Activated naive CD4-positive, alpha-beta T cell treated with anti-CD3 and anti-CD28 coated beads for 36 hours (primary cell): Measurements from ENCODE around the gene NPSR1. TPM values are rescaled to one million over a fixed set of nuclear protein-coding genes. Genes with fewer than 3 reads are reported as not detected.
"Not testable (repeated sequence)": the region's sequence is repeated elsewhere in the genome, so short reads cannot be mapped to it uniquely, and the experiment has no call there.

Source experiments
- CTCF ChIA-PET: fragments of 350-600 bp; sonication (Branson Sonifier 250); formaldehyde crosslinking; loops from one replicate; lab custom pipeline; 2021; ENCODE audit warnings: antibody characterized with exemption; lab: Charles Lee
- DNase-seq: peaks from one replicate; pipeline ENCODE4 v3.0.0-alpha.2; 2020
- H3K27ac Mint-ChIP-seq: one replicate; pipeline ENCODE4 v1.8.0; 2021; ENCODE audit warnings: mild to moderate bottlenecking, mixed read lengths
- H3K27me3 Mint-ChIP-seq: one replicate; pipeline ENCODE4 v1.8.0; 2021; ENCODE audit warnings: low read depth, mixed read lengths
- H3K36me3 Mint-ChIP-seq: one replicate; pipeline ENCODE4 v1.8.0; 2021; ENCODE audit warnings: low read depth, mixed read lengths
- H3K4me1 Mint-ChIP-seq: one replicate; pipeline ENCODE4 v1.8.0; 2021; ENCODE audit warnings: low read depth, mixed read lengths
- H3K4me3 Mint-ChIP-seq: one replicate; pipeline ENCODE4 v1.8.0; 2021; ENCODE audit warnings: mild to moderate bottlenecking, moderate library complexity, mixed read lengths
- H3K9me3 Mint-ChIP-seq: one replicate; pipeline ENCODE4 v1.8.0; 2021; ENCODE audit warnings: mixed read lengths
- intact Hi-C: fragments of 100-400 bp; cut with micrococcal nuclease; formaldehyde crosslinking; loops from one replicate; pipeline ENCODE4 v1.15.1; 2023
- total RNA-seq, 2 experiments: library from RNA; stranded (reverse); gene quantifications; one replicate each; pipeline ENCODE4 v1.2.3, GENCODE V29; 2021

The NPSR1 gene, protein sequence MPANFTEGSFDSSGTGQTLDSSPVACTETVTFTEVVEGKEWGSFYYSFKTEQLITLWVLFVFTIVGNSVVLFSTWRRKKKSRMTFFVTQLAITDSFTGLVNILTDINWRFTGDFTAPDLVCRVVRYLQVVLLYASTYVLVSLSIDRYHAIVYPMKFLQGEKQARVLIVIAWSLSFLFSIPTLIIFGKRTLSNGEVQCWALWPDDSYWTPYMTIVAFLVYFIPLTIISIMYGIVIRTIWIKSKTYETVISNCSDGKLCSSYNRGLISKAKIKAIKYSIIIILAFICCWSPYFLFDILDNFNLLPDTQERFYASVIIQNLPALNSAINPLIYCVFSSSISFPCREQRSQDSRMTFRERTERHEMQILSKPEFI
- total RNA-seq: not detected

DNA sequence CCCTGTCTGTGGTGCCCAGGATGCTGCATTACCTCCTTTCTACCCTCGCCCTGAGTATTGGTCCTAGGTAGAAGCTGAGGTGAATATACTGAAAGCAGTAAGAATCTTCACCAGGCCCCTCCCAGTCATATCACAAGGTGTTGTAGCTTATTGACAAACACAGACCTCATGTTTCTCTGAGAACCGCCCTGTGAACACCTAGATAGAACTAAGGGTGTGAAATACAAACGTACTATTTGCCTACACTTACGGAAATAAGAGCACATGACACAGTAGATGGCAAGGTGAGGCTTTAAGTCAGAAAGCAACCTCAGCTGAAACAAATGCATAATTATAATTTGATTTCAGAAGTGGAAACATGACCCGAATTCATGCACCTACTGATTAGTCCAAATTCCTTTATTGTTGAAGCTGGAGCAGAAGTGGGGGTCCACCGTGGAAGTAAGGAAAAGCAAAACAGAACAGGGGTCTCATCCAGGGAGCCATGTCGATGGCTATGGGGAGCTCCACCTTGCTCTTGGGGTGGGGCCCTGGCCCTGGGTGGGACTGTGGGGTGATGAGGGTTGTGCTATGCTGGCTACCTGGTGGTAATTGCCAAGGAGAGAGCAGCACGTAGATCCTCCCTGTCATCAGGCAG is at the start of gene NPSR1:
TSS of gene NPSR1 (plus strand) at position 587 of the 637 bp plus-strand sequence. CDS start 195 bp downstream, outside the sequence.
- Mint-ChIP-seq H3K4me1 (no peaks in the 10 kb centered on the region), H3K36me3 (no peaks in the 10 kb centered on the region), H3K27ac (no peak within 1 kb of the TSS), H3K4me3 (no peak within 1 kb of the TSS), H3K9me3 (peaks cover 1% of the 10 kb centered on the region), H3K27me3 (peaks cover 2% of the 10 kb centered on the region)
- intact Hi-C loops: no loop called here
- CTCF ChIA-PET: interaction anchor here (0.8 to 1.4 kb wide), 2 partner anchors 26 to 337 kb away, joined by 4 read pairs; no protein-coding TSS in a partner anchor
- no peak for DNase-seq

DNA sequence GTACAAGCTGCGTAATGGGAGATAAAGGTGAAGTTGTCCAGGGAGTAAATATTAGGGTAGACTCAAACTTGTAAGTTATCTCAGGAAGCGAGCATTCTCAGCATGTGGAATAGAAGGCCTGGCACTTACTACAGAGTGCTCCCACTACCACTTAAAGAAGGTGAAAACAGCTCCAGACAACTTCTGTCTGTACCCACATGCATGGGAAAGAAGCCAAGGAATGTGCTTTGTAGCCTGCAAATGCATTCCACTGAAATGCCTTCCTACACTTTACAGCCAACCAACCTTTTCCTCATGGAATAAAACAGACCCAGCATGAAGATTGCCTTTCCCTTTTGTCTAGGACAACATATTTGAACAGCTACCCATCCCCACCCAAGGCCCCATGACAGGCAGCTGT is 45.4 kb upstream of the NPSR1 start:
- Mint-ChIP-seq H3K4me3 (no peak overlapping the region), H3K4me1 (no peaks in the 10 kb centered on the region), H3K36me3 (no peaks in the 10 kb centered on the region), H3K27me3 (no peaks in the 10 kb centered on the region), H3K27ac (no peak overlapping the region), H3K9me3 (peaks cover 5% of the 10 kb centered on the region)
- CTCF ChIA-PET: no interaction called here
- intact Hi-C loops: no loop called here
- no peak for DNase-seq

DNA sequence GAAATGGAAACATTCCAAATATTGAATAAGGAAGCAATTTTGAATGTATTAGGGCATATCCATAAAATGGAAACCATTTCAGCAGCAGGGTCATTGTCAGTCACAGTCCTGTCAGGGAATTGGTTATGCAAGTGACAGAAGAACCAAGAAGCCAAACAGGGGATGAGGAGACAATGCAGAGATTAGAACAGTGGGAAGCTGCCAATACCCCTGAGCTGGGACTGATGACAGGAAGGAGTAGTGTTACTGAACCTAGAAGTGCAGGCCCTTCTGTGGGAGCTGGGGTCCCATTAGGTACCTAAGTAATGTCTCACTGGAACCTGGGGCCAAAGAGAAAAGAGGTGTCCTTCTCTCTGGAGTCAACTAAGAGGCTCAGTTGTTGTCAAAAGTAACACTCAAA is 37.6 kb upstream of the NPSR1 start:
- CTCF ChIA-PET: interaction anchor here (1.3 kb wide), 1 partner anchor 22 kb away, joined by 3 read pairs; no protein-coding TSS in a partner anchor
- intact Hi-C loops: no loop called here

DNA sequence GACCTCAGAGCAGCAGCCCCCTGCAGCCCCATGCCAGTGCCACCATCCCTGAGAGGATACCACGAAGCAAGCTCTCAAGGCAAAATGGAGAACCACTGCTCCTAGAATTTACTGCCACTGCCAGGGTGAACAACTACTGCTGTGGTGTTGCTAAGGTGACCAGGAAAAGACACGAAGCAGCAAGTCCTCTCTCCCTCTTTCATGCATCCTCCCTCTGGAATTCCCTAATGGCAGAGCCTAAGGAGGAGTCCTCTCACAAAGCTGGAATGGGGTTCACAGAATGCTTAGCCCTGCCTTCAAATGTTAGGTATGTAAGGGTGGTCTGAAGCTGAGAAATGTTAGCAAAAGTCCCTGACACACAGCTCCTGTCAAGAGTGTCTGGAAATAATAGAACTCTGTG is 35.8 kb upstream of the NPSR1 start:
- Mint-ChIP-seq H3K36me3 (no peaks in the 10 kb centered on the region), H3K27me3 (no peaks in the 10 kb centered on the region), H3K4me1 (no peaks in the 10 kb centered on the region), H3K27ac (no peak overlapping the region), H3K9me3 (no peaks in the 10 kb centered on the region), H3K4me3 (no peak overlapping the region)
- no peak for DNase-seq
- CTCF ChIA-PET: no interaction called here
- intact Hi-C loops: no loop called here

More for the DNA sequence above, 37.6 kb upstream of the NPSR1 start:
- Mint-ChIP-seq H3K9me3 (no peaks in the 10 kb centered on the region), H3K27me3 (no peaks in the 10 kb centered on the region), H3K27ac (no peak overlapping the region), H3K4me3 (no peak overlapping the region), H3K4me1 (no peaks in the 10 kb centered on the region), H3K36me3 (no peaks in the 10 kb centered on the region)
- DNase-seq: no peak

DNA sequence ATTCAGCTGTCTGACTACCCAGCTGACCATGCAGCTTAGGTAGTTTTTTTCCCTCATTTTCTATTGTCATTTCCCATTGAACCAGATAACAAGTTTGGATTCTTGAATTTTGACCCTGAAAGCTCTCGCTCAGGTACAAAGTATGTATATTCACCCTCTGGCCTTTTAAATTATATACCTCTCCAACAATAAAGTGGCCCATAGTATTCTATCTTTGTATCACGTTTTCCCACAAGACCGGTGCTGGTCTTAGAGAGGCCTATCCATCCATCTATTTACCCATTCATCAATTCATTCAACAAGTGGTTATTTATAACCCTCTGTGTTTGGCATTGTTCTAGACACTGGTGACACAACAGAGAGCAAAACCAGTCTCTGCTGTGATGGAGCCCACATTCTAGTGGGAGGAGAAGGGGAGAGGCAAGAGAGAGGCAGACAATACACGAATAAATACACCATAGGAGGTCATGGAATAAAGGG is 35.2 kb upstream of the NPSR1 start:
- Mint-ChIP-seq H3K4me3 (no peak overlapping the region), H3K36me3 (no peaks in the 10 kb centered on the region), H3K9me3 (no peaks in the 10 kb centered on the region), H3K27me3 (no peaks in the 10 kb centered on the region), H3K4me1 (no peaks in the 10 kb centered on the region), H3K27ac (no peak overlapping the region)
- intact Hi-C loops: no loop called here
- no peak for DNase-seq
- CTCF ChIA-PET: no interaction called here

DNA sequence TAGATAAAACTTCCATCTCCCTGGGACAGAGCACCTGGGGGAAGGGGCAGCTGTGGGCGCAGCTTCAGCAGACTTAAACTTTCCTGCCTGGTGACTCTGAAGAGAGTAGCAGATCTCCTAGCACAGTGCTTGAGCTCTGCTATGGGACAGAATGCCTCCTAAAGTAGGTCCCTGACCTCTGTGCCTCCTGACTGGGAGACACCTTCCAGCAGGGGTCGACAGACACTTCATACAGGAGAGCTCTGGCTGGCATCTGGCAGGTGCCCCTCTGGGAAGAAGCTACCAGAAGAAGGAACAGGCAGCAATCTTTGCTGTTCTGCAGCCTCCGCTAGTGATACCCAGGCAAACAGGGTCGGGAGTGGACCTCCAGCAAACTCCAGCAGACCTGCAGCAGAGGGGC is 29.4 kb upstream of the NPSR1 start:
- H3K36me3 Mint-ChIP-seq, H3K27ac Mint-ChIP-seq, H3K27me3 Mint-ChIP-seq, H3K4me1 Mint-ChIP-seq, intact Hi-C loops, H3K4me3 Mint-ChIP-seq, H3K9me3 Mint-ChIP-seq, DNase-seq: not testable (repeated sequence)
- CTCF ChIA-PET: interaction anchor here (0.6 to 0.7 kb wide), 2 partner anchors 871 to 1473 kb away, joined by 3 to 4 read pairs; no protein-coding TSS in a partner anchor

DNA sequence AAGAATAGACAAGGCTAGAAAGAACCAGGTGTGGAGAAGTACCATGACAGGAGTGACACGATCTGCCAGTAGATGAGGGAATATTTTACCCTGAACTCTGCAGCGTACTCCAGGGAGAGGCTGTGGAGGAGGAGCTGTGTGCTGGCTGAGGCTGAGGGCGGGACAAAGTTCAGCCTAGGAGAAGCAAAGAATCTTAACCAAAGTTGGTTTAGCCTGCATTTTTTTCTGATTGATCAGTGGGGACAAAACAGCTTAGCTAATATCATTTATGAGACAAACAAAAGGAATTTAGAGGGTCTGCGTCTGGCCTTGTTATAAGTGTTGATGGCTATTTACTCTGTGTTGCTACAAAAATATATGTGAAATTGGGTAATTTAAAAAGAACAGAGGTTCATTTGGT is 5.2 kb upstream of the NPSR1 start:
- H3K36me3 Mint-ChIP-seq: no peaks in the 10 kb centered on the region
- CTCF ChIA-PET: no interaction called here
- peaks cover 1% of the 10 kb centered on the region for H3K9me3 Mint-ChIP-seq
- no peak for DNase-seq
- H3K4me3 Mint-ChIP-seq: no peak overlapping the region
- intact Hi-C loops: no loop called here
- H3K4me1 Mint-ChIP-seq: no peaks in the 10 kb centered on the region
- H3K27ac Mint-ChIP-seq: no peak overlapping the region
- no peaks in the 10 kb centered on the region for H3K27me3 Mint-ChIP-seq

DNA sequence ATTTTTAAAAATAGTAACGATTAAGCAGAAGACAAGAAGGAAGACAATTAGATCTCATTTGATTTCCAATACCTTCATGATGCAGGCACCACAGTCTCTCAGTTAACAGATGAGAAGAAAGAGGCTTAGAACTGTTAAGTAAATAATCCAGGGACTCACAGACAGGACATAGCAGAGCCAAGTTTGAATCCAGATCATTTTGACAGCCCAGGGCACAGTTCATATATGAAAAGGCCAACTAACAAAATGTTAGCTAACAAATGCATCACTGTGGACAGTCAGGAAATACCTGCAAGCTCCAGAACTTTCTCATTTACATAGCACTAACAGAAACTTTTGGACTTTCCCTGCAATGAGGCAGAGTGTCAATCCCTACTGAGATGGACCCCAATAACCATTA is 4.2 kb upstream of the NPSR1 start:
- no peaks in the 10 kb centered on the region for H3K36me3 Mint-ChIP-seq
- intact Hi-C loops: no loop called here
- CTCF ChIA-PET: interaction anchor here (0.9 kb wide), 1 partner anchor 59 kb away, joined by 3 read pairs; no protein-coding TSS in a partner anchor
- peaks cover 1% of the 10 kb centered on the region for H3K9me3 Mint-ChIP-seq
- no peaks in the 10 kb centered on the region for H3K4me1 Mint-ChIP-seq
- H3K27ac Mint-ChIP-seq: no peak overlapping the region
- DNase-seq: no peak
- H3K27me3 Mint-ChIP-seq: no peaks in the 10 kb centered on the region
- no peak overlapping the region for H3K4me3 Mint-ChIP-seq

DNA sequence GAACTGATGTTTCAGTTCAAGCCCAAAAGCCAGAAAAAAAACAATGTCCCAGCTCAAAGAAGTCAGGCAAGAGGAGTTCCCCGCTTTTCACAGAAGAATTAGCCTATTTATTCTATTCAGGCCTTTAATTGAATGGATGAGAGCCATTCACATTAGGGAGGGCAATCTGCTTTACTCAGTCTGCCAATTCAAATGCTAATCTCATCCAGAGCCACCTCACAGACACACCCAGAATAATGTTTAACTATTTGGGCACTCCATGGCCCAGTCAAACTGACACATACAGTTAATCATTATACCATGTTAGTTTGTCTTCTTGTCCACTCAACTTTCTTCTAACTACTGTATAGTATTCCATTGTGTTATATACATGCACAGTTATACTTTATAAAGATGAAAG is 2.6 kb upstream of the NPSR1 start:
- no peak for DNase-seq
- CTCF ChIA-PET: interaction anchor here (0.6 kb wide), 1 partner anchor 564 kb away, joined by 3 read pairs; no protein-coding TSS in a partner anchor
- intact Hi-C loops: no loop called here
- peaks cover 1% of the 10 kb centered on the region for H3K9me3 Mint-ChIP-seq
- H3K36me3 Mint-ChIP-seq: no peaks in the 10 kb centered on the region
- no peak overlapping the region for H3K4me3 Mint-ChIP-seq
- no peaks in the 10 kb centered on the region for H3K4me1 Mint-ChIP-seq
- H3K27me3 Mint-ChIP-seq: no peaks in the 10 kb centered on the region
- no peak overlapping the region for H3K27ac Mint-ChIP-seq

DNA sequence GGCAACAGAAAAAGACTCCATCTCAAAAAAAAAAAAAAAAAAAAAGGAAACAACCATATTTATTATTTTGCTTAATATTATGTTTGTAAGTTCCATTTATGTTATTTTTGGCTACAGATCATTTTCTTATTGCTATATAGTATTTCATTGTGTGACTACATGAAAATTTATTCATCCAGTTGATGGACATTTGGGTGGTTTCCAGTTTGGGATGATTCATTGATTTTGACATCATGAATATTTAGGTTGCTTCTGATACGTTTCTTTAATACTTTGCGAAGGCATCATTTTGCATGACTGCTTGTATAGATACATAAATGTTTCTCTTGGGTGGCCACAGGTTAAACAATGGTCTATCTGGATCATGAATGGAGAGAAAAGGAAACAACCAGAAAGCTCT is 2.0 kb upstream of the NPSR1 start:
- no peaks in the 10 kb centered on the region for H3K36me3 Mint-ChIP-seq
- no peak overlapping the region for H3K4me3 Mint-ChIP-seq
- peaks cover 1% of the 10 kb centered on the region for H3K9me3 Mint-ChIP-seq
- DNase-seq: no peak
- intact Hi-C loops: no loop called here
- H3K27ac Mint-ChIP-seq: no peak overlapping the region
- no peaks in the 10 kb centered on the region for H3K27me3 Mint-ChIP-seq
- H3K4me1 Mint-ChIP-seq: no peaks in the 10 kb centered on the region
- CTCF ChIA-PET: interaction anchor here (0.6 kb wide), 1 partner anchor 564 kb away, joined by 3 read pairs; no protein-coding TSS in a partner anchor

DNA sequence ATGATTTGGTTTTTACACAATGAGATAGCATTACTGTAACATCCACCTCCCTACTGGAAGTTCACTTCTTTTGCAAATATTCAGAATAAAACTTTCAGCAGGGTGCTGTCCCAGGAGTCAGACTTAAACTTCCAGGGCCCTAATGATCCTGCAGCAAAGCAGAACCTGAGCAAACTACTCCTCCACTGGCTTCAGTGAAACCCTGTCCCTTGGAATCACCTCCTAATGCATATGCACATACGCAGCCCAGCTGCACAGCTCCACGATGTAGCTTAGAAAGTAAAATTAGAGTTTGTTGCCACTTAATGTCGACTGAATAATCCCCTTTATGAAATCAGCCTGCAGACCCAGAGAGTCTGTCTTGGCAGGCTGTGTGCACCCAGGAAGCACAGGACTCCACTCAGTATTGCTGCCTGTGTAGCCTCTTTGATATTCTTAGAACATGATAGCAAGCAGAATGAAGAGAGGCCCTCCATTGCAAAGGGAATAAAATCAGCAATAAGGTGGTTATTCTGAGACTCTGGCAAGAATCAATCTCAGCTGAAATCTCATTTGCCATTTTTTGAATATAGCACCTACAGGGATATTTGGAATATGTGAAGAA is 1.6 kb downstream of the NPSR1 start:
- H3K27ac Mint-ChIP-seq: no peak overlapping the region
- CTCF ChIA-PET: no interaction called here

DNA sequence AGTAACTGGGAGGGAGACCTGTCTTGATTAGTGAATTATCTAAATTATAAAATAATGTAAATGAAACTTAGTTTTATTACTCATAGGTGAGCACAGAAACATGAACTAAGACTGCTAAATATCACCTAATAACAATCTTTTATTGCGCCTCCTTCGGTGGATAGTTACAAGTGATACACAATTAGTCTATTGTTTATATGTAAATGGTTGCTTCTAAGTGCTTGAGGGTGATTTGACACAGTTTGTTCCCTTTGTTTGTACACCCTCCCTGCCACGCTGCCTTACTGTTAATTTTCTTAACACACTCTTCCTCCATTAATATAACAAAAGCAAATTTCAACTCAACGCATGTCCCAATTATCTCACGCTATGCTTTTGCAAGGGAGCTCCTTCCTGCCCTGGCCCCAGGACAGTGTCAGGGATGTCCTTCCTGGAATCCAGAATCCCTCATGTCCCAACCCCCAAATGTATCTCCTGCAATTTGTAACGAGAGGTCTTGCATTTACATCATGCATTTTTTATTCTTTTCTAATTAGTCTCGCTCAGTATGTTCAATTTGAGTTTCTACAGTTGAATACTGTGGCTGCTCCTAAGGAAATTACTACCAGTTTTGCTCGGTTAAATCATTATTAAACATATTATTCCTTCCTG is 4.2 kb downstream of the NPSR1 start:
- no peak for DNase-seq
- Mint-ChIP-seq H3K4me3 (no peak overlapping the region), H3K27me3 (peaks cover 4% of the 10 kb centered on the region), H3K27ac (no peak overlapping the region), H3K4me1 (no peaks in the 10 kb centered on the region), H3K9me3 (no peaks in the 10 kb centered on the region), H3K36me3 (no peaks in the 10 kb centered on the region)
- intact Hi-C loops: no loop called here
- CTCF ChIA-PET: interaction anchor here (0.7 kb wide), 1 partner anchor 125 kb away, joined by 5 read pairs; no protein-coding TSS in a partner anchor

More for the DNA sequence above, 1.6 kb downstream of the NPSR1 start:
- H3K27me3 Mint-ChIP-seq: peaks cover 4% of the 10 kb centered on the region
- H3K36me3 Mint-ChIP-seq: no peaks in the 10 kb centered on the region
- H3K9me3 Mint-ChIP-seq: peaks cover 1% of the 10 kb centered on the region
- no peak for DNase-seq
- no peak overlapping the region for H3K4me3 Mint-ChIP-seq
- no peaks in the 10 kb centered on the region for H3K4me1 Mint-ChIP-seq
- intact Hi-C loops: no loop called here
